SKM-1 (cell line): ENCODE data around the gene EDC3.
"Not testable (repeated sequence)": the region's sequence is repeated elsewhere in the genome, so short reads cannot be mapped to it uniquely, and the experiment has no call there.

Experiments used
- DNase-seq: peaks from one replicate; lab custom pipeline; 2025; ENCODE audit not compliant: unreplicated experiment; lab: John Stamatoyannopoulos, UW

Gene EDC3, protein sequence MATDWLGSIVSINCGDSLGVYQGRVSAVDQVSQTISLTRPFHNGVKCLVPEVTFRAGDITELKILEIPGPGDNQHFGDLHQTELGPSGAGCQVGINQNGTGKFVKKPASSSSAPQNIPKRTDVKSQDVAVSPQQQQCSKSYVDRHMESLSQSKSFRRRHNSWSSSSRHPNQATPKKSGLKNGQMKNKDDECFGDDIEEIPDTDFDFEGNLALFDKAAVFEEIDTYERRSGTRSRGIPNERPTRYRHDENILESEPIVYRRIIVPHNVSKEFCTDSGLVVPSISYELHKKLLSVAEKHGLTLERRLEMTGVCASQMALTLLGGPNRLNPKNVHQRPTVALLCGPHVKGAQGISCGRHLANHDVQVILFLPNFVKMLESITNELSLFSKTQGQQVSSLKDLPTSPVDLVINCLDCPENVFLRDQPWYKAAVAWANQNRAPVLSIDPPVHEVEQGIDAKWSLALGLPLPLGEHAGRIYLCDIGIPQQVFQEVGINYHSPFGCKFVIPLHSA

GRCh38 chr15:74695597-74696397 is at the start of gene EDC3:
TSS of gene EDC3 (minus strand) at chr15:74696024. CDS start at chr15:74675124, 20,900 bp downstream.
- DNase-seq = peak; percentile 47

DNA sequence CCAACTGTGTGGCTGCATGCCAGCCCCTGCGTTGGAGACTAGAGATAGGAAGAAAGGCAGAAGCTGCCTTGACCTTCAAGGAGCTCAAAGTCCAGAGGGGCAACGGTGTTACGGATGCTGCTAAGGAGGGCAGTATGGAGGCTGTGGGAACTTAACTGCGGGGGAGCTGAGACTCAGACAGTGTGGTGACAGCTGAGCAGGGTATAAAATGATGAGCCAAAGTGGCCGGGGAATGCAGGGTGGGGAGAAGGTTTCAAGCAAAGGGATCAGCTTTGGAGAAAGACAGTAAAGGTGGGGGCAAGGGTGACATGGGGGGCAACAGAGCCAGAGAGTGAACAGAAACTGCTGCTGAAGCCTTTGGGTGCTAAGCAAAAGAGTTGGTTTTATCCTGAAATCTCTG is 46.6 kb upstream of the EDC3 start:
- no peak for DNase-seq

GRCh38 chr15:74738239-74738638 is 42.4 kb upstream of the EDC3 start:
- not testable (repeated sequence) for DNase-seq

- no peak for DNase-seq
These were observed 39.5 kb upstream of the EDC3 start for GRCh38 chr15:74735305-74735704.

GRCh38 chr15:74733269-74733668 is 37.4 kb upstream of the EDC3 start:
- DNase-seq = no peak

DNA sequence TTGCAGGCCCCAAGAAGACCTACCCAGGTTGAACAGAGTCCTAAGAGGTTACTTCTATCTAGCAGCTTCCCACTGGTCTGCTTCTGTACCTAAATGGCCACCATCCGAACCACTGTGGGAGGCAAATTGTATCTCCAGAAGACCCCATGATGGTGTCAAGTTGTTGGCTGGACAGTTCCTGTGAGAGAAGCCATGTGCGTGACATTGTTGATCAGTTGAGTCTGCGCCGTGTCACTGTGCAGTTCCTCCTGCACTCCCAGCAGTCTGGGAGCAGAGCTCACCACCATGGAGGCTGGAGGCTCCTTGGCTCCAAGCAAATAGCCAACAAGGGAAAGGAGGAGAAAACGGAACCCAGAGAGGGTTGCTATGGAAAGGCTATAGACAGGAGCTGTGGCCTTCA is 37.0 kb upstream of the EDC3 start:
- DNase-seq = no peak

DNA sequence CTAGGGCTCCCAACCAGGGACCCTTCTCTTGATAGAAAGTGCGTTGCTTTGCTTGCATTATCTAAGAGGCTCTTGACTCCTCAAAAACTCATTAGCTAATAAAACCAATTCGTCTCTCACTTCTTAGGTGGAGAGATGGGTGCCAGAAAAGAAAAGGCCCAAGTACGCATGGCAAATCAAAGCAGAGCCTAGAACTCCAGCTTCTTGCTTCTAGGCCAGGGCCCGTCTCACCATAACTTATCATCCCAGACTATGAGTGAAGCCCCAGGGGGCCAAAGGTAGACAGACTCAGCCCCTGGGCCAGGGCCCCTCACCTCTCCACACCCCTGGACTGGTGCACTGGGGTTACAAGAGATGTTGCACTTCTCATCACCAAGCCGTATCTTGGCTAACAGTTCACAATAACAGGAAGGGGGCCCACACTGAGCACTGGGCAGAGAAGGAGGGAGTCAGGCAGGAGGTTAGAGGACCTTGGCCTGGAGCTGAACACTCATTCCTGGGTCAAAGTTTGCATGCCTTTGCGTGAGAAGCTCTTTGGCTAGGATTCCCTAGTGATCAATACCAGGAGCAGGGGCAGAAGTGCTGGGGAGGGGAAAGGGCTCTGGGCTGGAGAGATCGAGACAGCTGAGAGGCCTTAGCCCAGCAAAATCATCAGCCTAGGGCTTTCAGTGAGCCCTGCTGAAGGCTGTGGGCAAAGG is 34.9 kb upstream of the EDC3 start:
- no peak for DNase-seq

DNA sequence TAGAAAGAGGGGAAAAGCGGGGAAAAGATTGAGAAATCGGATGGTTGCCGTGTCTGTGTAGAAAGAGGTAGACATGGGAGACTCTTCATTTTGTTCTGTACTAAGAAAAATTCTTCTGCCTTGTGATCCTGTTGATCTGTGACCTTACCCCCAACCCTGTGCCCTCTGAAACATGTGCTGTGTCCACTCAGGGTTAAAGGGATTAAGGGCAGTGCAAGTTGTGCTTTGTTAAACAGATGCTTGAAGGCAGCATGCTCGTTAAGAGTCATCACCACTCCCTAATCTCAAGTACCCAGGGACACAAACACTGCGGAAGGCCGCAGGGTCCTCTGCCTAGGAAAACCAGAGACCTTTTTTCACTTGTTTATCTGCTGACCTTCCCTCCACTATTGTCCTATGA is 33.5 kb upstream of the EDC3 start:
- not testable (repeated sequence) for DNase-seq

GRCh38 chr15:74728699-74729098 is 32.9 kb upstream of the EDC3 start:
- DNase-seq = not testable (repeated sequence)

DNA sequence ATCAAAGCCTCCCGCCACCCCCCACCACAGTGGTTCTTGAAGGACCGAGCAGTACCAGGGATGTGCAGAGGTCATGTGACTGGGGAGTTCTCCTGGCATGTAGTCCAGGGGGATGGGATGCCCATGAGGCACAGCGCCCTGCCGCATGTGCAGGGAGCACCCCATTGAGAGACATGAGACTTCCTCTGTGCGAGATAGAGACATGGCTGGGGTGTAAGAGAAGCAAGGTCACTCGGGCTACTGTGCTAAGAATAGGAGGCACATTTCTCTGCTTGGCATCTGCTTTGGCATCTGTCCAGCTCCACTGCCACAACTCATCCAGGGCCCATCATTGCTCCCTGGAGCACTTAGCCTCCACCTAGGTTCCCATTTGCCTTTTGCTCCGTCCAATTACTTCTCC is 31.9 kb upstream of the EDC3 start:
- DNase-seq = no peak

- DNase-seq = no peak
These were observed 30.9 kb upstream of the EDC3 start for GRCh38 chr15:74726774-74727164.

- no peak for DNase-seq
These were observed 30.3 kb upstream of the EDC3 start for GRCh38 chr15:74725845-74726773.

DNA sequence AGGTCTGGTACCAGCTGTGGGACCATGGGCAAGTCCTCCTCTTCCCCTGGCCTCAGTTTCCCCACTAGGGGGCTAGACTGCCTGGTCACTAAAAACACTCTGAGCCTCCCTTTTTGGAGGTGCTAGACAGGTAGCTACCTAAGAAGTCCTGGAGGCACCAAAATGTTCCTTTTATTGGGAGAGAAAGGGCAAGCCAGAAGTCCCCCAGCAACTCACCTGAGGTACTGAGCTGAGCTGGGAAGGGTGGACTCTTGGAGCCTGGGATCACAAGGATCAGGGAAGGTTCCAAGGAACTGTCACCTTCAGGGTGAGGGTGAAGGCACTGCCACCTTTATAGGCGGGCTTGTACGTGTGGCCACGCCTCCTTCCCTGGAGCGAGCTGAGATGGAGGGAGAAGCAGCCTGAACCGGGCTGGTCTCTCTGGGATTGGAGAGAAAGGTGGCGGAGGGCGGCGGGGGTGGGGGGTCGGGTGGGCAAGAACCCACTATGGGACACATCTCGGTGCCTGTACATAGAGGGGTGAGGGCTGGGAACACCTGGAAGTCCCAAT is 29.5 kb upstream of the EDC3 start, which contains the start of gene CYP1A1:
Gene CYP1A1 (minus strand): TSS at position 304 of the 550 bp plus-strand sequence. CDS start 2,431 bp downstream, outside the sequence.
- no peak for DNase-seq

DNA sequence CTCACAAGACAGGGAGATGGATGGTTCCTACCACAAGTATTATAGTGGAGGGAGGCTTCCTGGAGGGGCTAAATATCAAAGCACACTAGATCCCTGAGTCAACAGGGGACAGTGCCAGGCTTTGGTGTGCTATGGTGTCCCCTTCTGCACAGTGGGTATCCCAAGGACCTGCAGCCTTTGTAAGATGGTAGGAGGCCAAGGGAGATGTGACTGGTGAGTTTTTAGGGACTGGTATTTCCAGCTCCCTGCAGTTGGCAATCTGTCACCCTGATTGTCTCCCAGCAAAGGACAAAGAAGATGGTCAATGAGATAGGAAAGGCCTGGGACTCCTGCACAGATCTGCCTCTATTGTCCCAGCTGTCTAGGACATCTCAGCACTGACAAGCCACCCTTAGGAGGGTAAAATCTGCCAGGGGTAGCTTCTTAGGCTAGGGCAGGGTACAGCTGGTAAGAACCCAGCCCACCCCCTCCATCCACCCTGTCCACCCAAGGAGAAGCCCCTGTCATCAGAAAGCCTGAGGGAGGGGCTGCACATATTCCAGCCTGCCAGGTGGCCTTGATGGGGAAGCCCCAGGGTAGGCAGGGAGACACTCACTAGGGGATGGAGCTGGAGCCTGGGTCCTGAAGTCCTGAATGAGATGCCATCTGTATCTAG is 28.9 kb upstream of the EDC3 start:
- DNase-seq = no peak

- peak; percentile 65 for DNase-seq
These were observed 28.0 kb upstream of the EDC3 start for GRCh38 chr15:74723754-74724334.

DNA sequence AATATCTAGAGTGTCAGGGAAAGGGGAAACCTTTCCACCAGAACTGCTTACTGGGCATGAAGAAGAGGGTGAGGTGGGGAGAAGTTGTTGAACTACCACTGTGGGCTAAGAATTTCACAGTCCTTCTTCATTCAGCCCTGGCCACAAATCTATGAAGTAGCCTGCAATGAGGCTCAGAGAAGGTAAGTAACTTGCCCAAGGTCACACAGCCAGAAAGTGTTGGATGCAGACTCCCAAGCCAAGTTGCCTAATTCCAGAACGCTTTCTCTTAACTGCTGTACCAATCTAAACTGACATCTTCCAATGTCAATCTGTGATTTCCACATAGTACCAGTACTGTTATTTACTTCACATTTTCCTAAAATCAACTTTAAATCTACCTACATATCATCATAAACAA is 27.4 kb upstream of the EDC3 start:
- no peak for DNase-seq

DNA sequence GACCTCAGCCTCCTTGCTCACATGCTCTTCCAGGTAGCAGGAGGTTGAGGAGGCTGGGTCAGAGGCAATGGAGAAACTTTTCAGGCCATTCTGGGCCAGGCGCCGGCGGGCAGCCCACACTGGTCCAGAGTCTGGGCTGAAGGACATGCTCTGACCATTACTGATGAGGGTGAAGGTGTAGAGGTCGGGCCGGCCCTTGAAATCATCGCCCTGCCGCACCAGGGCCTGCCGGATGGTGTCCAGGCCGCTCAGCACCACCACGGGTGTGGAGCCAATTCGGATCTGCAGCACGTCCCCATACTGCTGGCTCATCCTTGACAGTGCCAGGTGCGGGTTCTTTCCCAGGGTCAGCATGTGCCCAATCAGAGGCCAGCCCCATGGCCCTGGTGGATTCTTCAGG is 26.8 kb upstream of the EDC3 start:
- no peak for DNase-seq

GRCh38 chr15:74716651-74717050 is 20.8 kb upstream of the EDC3 start:
- peak; percentile 75 for DNase-seq

DNA sequence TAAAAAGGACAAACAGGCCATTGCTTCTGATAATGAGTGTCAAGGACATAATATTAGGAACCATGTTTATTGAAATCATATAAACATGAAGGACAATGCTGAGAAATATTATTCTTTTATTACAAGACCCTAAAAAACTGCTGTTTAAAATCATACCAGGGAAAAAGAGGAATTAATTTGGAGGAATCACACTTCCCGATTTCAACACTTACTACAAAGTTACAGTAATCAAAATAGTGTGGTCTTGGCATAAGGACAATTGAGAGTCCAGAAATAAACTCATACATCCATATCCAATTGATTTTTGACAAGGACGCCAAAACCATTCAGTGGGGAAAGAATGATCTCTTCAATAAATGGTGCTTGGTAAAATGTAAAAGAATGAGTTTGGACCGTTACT is 16.5 kb upstream of the EDC3 start:
- no peak for DNase-seq
